ENCODE data around the gene PPP6R3. TPM values are rescaled to one million over a fixed set of nuclear protein-coding genes. Genes with fewer than 3 reads are reported as not detected.

Gene PPP6R3
- polyA plus RNA-seq, 1 donor (not counting 4 experiments of a cell fraction or from before 2014, with no cell fraction given) = 50.2 TPM

- no peaks in the 10 kb centered on the region for H3K79me2 ChIP-seq (ENCODE audit: control insufficient read depth, insufficient read depth, low read length)
- no peak overlapping the region for H3K27ac ChIP-seq (ENCODE audit: control insufficient read depth, insufficient read depth, low read length)
- no peaks in the 10 kb centered on the region for H3K4me1 ChIP-seq (ENCODE audit: control insufficient read depth, extremely low read depth, insufficient read depth, low read length)
- FAIRE-seq = no peak
- H2AFZ ChIP-seq (ENCODE audit: control insufficient read depth, low read length) = no peak overlapping the region
- H4K20me1 ChIP-seq (ENCODE audit: control insufficient read depth, extremely low read depth, insufficient read depth, low read length) = no peaks in the 10 kb centered on the region
- H3K9me3 ChIP-seq (ENCODE audit: control insufficient read depth, low read depth, low read length) = no peaks in the 10 kb centered on the region
- dilution Hi-C loops (cut with MboI; ENCODE audit: extremely low pct_ligation_motif_present, low sequenced_read_pairs) = no loop called here
- TF ChIP-seq, protein P1, sequence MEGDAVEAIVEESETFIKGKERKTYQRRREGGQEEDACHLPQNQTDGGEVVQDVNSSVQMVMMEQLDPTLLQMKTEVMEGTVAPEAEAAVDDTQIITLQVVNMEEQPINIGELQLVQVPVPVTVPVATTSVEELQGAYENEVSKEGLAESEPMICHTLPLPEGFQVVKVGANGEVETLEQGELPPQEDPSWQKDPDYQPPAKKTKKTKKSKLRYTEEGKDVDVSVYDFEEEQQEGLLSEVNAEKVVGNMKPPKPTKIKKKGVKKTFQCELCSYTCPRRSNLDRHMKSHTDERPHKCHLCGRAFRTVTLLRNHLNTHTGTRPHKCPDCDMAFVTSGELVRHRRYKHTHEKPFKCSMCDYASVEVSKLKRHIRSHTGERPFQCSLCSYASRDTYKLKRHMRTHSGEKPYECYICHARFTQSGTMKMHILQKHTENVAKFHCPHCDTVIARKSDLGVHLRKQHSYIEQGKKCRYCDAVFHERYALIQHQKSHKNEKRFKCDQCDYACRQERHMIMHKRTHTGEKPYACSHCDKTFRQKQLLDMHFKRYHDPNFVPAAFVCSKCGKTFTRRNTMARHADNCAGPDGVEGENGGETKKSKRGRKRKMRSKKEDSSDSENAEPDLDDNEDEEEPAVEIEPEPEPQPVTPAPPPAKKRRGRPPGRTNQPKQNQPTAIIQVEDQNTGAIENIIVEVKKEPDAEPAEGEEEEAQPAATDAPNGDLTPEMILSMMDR (optimal IDR thresholded peaks at IDR 0.05 in 1 of 3, IDR thresholded peaks at IDR 0.05 in 1 of 3, conservative IDR thresholded peaks at IDR 0.05 in 1 of 3; ENCODE audit: extremely low read depth in 1 of 3, insufficient read depth in 2 of 3, low read length in 3 of 3) = no peak
- no peak for TF ChIP-seq EZH2 (IDR thresholded peaks at IDR 0.05; ENCODE audit: low read length)
- no peak overlapping the region for H3K9ac ChIP-seq (ENCODE audit: control insufficient read depth, extremely low read depth, insufficient read depth, low read length)
- H3K27me3 ChIP-seq (ENCODE audit: control insufficient read depth, extremely low read depth, insufficient read depth, low read length) = peaks cover 6% of the 10 kb centered on the region
- no peak overlapping the region for H3K4me3 ChIP-seq (ENCODE audit: control insufficient read depth in 2 of 3, extremely low read depth in 1 of 3, insufficient read depth in 2 of 3, low read depth in 1 of 3, low read length in 3 of 3)
- no peak overlapping the region for H3K4me2 ChIP-seq (ENCODE audit: control insufficient read depth, extremely low read depth, insufficient read depth, low read depth, low read length)
- no peaks in the 10 kb centered on the region for H3K36me3 ChIP-seq (ENCODE audit: control insufficient read depth in 2 of 2, extremely low read depth in 1 of 2, insufficient read depth in 2 of 2, low read length in 2 of 2)
- no peaks in the 10 kb centered on the region for H3K9me1 ChIP-seq (ENCODE audit: control insufficient read depth, extremely low read depth, insufficient read depth, low read length)
- no peak for DNase-seq (ENCODE audit: low read depth, low spot score)
Observed at GRCh38 chr11:68659158-68659921, 198.8 kb downstream of the PPP6R3 start.

- Histone ChIP-seq H3K4me3 (ENCODE audit: control insufficient read depth in 2 of 3, extremely low read depth in 1 of 3, insufficient read depth in 2 of 3, low read depth in 1 of 3, low read length in 3 of 3) (no peak overlapping the region), H3K9me1 (ENCODE audit: control insufficient read depth, extremely low read depth, insufficient read depth, low read length) (no peaks in the 10 kb centered on the region), H3K79me2 (ENCODE audit: control insufficient read depth, insufficient read depth, low read length) (no peaks in the 10 kb centered on the region), H3K9me3 (ENCODE audit: control insufficient read depth, low read depth, low read length) (no peaks in the 10 kb centered on the region), H3K4me2 (ENCODE audit: control insufficient read depth, extremely low read depth, insufficient read depth, low read depth, low read length) (no peak overlapping the region), H4K20me1 (ENCODE audit: control insufficient read depth, extremely low read depth, insufficient read depth, low read length) (no peaks in the 10 kb centered on the region), H3K27ac (ENCODE audit: control insufficient read depth, insufficient read depth, low read length) (no peak overlapping the region), H3K4me1 (ENCODE audit: control insufficient read depth, extremely low read depth, insufficient read depth, low read length) (no peaks in the 10 kb centered on the region), H2AFZ (ENCODE audit: control insufficient read depth, low read length) (no peak overlapping the region), H3K36me3 (ENCODE audit: control insufficient read depth in 2 of 2, extremely low read depth in 1 of 2, insufficient read depth in 2 of 2, low read length in 2 of 2) (no peaks in the 10 kb centered on the region), H3K27me3 (ENCODE audit: control insufficient read depth, extremely low read depth, insufficient read depth, low read length) (peaks cover 6% of the 10 kb centered on the region), H3K9ac (ENCODE audit: control insufficient read depth, extremely low read depth, insufficient read depth, low read length) (no peak overlapping the region)
- dilution Hi-C loops (cut with MboI; ENCODE audit: extremely low pct_ligation_motif_present, low sequenced_read_pairs) = no loop called here
- no peak for FAIRE-seq
- no peak for DNase-seq (ENCODE audit: low read depth, low spot score)
- TF ChIP-seq EZH2 (IDR thresholded peaks at IDR 0.05; ENCODE audit: low read length) = no peak
- TF ChIP-seq, protein P1 (optimal IDR thresholded peaks at IDR 0.05 in 1 of 3, IDR thresholded peaks at IDR 0.05 in 1 of 3, conservative IDR thresholded peaks at IDR 0.05 in 1 of 3; ENCODE audit: extremely low read depth in 1 of 3, insufficient read depth in 2 of 3, low read length in 3 of 3) = no peak
Observed at GRCh38 chr11:68660066-68660810, 199.7 kb downstream of the PPP6R3 start.
